Nephron (organoid): Measurements from ENCODE around the gene TFPI.
"Not testable (repeated sequence)": the region's sequence is repeated elsewhere in the genome, so short reads cannot be mapped to it uniquely, and the experiment has no call there.

Experiments used
- H3K27ac Mint-ChIP-seq, 3 experiments: 2 replicates each; pipeline ENCODE4 v1.8.0; 2020; ENCODE audit warnings: mixed read lengths in 3 of 3, mild to moderate bottlenecking in 2 of 3, moderate library complexity in 1 of 3
- H3K27me3 Mint-ChIP-seq: 2 replicates; pipeline ENCODE4 v1.8.0; 2021; ENCODE audit warnings: low read depth, mild to moderate bottlenecking, moderate library complexity, mixed read lengths
- H3K36me3 Mint-ChIP-seq: 2 replicates; pipeline ENCODE4 v1.8.0; 2020; ENCODE audit warnings: low read depth, mixed read lengths
- H3K4me1 Mint-ChIP-seq: 2 replicates; pipeline ENCODE4 v1.8.0; 2020; ENCODE audit warnings: mixed read lengths
- H3K4me3 Mint-ChIP-seq, 3 experiments: 2 replicates each; pipeline ENCODE4 v1.8.0; 2020; ENCODE audit warnings: mild to moderate bottlenecking in 3 of 3, mixed read lengths in 3 of 3, moderate library complexity in 2 of 3
- H3K9me3 Mint-ChIP-seq: 2 replicates; pipeline ENCODE4 v1.8.0; 2020; ENCODE audit warnings: mixed read lengths
- CTCF ChIP-seq, 3 experiments: fragments of 200-600 bp; sonication (generic); IDR thresholded peaks; one replicate each; pipeline ENCODE4 v1.5.0; 2021; ENCODE audit warnings: antibody characterized with exemption in 3 of 3; ENCODE audit not compliant: unreplicated experiment in 3 of 3

Gene TFPI

GRCh38 chr2:187519419-187520120 lies 34.7 kb downstream of the TFPI start:
- Mint-ChIP-seq H3K27ac (no peak overlapping the region), H3K36me3 (peaks cover 34% of the 10 kb centered on the region), H3K27me3 (no peaks in the 10 kb centered on the region), H3K4me3 (no peak overlapping the region), H3K9me3 (peaks cover 20% of the 10 kb centered on the region), H3K4me1 (no peaks in the 10 kb centered on the region)
- TF ChIP-seq CTCF (IDR thresholded peaks at IDR 0.05; ENCODE audit: unreplicated experiment in 3 of 3): no peak

- not testable (repeated sequence) for H3K4me1 Mint-ChIP-seq, H3K27me3 Mint-ChIP-seq, H3K27ac Mint-ChIP-seq, H3K4me3 Mint-ChIP-seq
- peaks cover 30% of the 10 kb centered on the region for H3K36me3 Mint-ChIP-seq
- peaks cover 20% of the 10 kb centered on the region for H3K9me3 Mint-ChIP-seq
Measured at GRCh38 chr2:187517750-187518361, 36.4 kb downstream of the TFPI start.

- Mint-ChIP-seq H3K9me3 (peaks cover 20% of the 10 kb centered on the region), H3K36me3 (peaks cover 25% of the 10 kb centered on the region)
- not testable (repeated sequence) for H3K4me1 Mint-ChIP-seq, H3K27me3 Mint-ChIP-seq, H3K27ac Mint-ChIP-seq, H3K4me3 Mint-ChIP-seq
Measured at GRCh38 chr2:187516630-187517510, 37.4 kb downstream of the TFPI start.

GRCh38 chr2:187514930-187515329 lies 39.3 kb downstream of the TFPI start:
- no peak overlapping the region for H3K27ac Mint-ChIP-seq
- no peak overlapping the region for H3K4me3 Mint-ChIP-seq
- no peaks in the 10 kb centered on the region for H3K4me1 Mint-ChIP-seq
- no peaks in the 10 kb centered on the region for H3K27me3 Mint-ChIP-seq
- no peak for TF ChIP-seq CTCF (IDR thresholded peaks at IDR 0.05; ENCODE audit: unreplicated experiment in 3 of 3)
- peaks cover 19% of the 10 kb centered on the region for H3K36me3 Mint-ChIP-seq
- H3K9me3 Mint-ChIP-seq: peaks cover 23% of the 10 kb centered on the region

- H3K4me1 Mint-ChIP-seq, H3K27ac Mint-ChIP-seq, H3K27me3 Mint-ChIP-seq, H3K4me3 Mint-ChIP-seq: not testable (repeated sequence)
- H3K36me3 Mint-ChIP-seq: peaks cover 22% of the 10 kb centered on the region
- peaks cover 24% of the 10 kb centered on the region for H3K9me3 Mint-ChIP-seq
Measured at GRCh38 chr2:187514235-187514829, 39.9 kb downstream of the TFPI start.

- Mint-ChIP-seq H3K4me3 (peak overlapping the region in 1 of 3 experiments; percentile 60), H3K9me3 (peaks cover 24% of the 10 kb centered on the region), H3K27ac (peak overlapping the region in 1 of 3 experiments; percentile 20), H3K36me3 (peaks cover 16% of the 10 kb centered on the region)
- not testable (repeated sequence) for H3K4me1 Mint-ChIP-seq, H3K27me3 Mint-ChIP-seq
Measured at GRCh38 chr2:187513460-187514234, 40.6 kb downstream of the TFPI start.

- Mint-ChIP-seq H3K4me3 (peak overlapping the region in 1 of 3 experiments; percentile 55), H3K27ac (peak overlapping the region in 1 of 3 experiments; percentile 40), H3K4me1 (no peaks in the 10 kb centered on the region), H3K9me3 (peaks cover 16% of the 10 kb centered on the region), H3K27me3 (no peaks in the 10 kb centered on the region), H3K36me3 (peaks cover 13% of the 10 kb centered on the region)
- TF ChIP-seq CTCF (IDR thresholded peaks at IDR 0.05; ENCODE audit: unreplicated experiment in 3 of 3): no peak
Measured at GRCh38 chr2:187511356-187512315, 42.6 kb downstream of the TFPI start.

GRCh38 chr2:187510419-187511355 lies 43.5 kb downstream of the TFPI start:
- not testable (repeated sequence) for H3K4me1 Mint-ChIP-seq, H3K27me3 Mint-ChIP-seq, H3K4me3 Mint-ChIP-seq
- H3K36me3 Mint-ChIP-seq: peaks cover 13% of the 10 kb centered on the region
- H3K9me3 Mint-ChIP-seq: peaks cover 12% of the 10 kb centered on the region
- peak overlapping the region in 1 of 3 experiments; percentile 40 for H3K27ac Mint-ChIP-seq
